ENCODE results near the gene NCOR2.

The NCOR2 gene

DNA sequence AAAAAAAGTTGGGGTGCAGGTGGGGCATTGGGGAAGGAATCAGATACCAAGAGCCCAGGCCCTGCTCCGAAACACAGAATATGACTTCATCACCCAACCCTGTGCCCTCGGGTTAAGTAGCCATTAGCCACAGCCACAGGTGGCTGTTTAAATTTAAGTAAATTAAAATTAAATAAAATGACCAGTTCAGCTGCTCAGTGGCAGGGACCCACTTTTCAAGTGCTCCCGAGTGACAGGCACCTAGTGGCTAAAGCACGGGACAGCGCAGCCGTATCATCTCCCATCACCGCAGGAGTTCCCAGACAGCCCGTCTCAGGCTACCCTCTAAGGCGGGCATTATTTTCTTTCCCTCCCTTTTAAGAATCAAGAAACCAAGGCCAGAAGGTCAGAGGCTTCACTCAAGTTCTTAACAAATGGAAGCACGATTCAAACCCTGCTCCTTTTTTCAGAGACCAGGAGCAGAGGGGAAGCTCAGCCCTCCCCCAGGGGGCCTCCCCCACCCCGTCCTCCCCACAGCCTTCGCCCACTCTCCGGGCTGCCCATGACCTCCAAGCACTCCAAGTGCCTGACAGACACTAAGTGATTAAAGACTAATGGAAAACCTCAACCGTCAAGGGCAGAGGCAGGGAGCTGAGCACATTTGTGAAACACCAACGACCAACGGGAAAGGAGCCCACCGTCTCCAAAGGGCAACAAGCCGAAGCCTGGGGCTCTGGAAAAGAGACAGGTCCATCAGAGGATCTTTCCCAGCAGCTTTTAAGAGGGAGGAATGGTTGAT is 5.2 kb downstream of the NCOR2 start:
- TF ChIP-seq OSR1 (CRISPR knock-in tag; IDR thresholded peaks at IDR 0.05) (no peak), ESRRG (CRISPR knock-in tag; IDR thresholded peaks at IDR 0.05) (no peak)
- no peak for ATAC-seq

DNA sequence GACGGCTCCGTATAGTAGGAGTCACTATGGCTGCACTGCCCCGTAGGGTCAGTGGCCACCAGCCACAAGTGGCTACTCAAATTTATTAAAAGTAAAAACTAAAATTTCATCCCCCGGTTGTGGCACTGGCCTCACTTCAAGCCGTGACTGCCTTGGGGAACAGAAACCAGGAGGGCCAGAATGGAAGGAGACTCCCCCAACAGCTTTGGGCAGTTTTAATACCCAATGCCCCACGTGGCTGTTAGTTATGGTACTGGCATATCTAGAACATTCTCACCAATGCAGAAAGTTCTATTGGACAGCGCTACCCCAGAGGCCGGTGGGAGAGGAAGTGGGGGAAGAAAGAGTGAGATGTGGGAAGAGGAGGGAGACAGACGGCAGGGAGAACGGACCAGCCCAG is 6.2 kb downstream of the NCOR2 start:
- no peak for ATAC-seq
- TF ChIP-seq ZFP30 (CRISPR knock-in tag; IDR thresholded peaks at IDR 0.05) (no peak), ZC3H10 (CRISPR knock-in tag; IDR thresholded peaks at IDR 0.05) (no peak), OSR1 (CRISPR knock-in tag; IDR thresholded peaks at IDR 0.05) (no peak), PPARA (CRISPR knock-in tag; IDR thresholded peaks at IDR 0.05; ENCODE audit: borderline replicate concordance) (no peak), ISL1 (CRISPR knock-in tag; IDR thresholded peaks at IDR 0.05) (no peak), ARNTL (CRISPR knock-in tag; IDR thresholded peaks at IDR 0.05; ENCODE audit: borderline replicate concordance, low read depth) (no peak), TOX (CRISPR knock-in tag; IDR thresholded peaks at IDR 0.05; ENCODE audit: borderline replicate concordance) (no peak), ZNF8 (CRISPR knock-in tag; IDR thresholded peaks at IDR 0.05) (no peak), BACH2 (CRISPR knock-in tag; IDR thresholded peaks at IDR 0.05; ENCODE audit: borderline replicate concordance) (no peak), GLIS3 (CRISPR knock-in tag; IDR thresholded peaks at IDR 0.05) (no peak)
- TF ChIP-seq, protein P1, sequence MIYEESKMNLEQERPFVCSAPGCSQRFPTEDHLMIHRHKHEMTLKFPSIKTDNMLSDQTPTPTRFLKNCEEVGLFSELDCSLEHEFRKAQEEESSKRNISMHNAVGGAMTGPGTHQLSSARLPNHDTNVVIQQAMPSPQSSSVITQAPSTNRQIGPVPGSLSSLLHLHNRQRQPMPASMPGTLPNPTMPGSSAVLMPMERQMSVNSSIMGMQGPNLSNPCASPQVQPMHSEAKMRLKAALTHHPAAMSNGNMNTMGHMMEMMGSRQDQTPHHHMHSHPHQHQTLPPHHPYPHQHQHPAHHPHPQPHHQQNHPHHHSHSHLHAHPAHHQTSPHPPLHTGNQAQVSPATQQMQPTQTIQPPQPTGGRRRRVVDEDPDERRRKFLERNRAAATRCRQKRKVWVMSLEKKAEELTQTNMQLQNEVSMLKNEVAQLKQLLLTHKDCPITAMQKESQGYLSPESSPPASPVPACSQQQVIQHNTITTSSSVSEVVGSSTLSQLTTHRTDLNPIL (CRISPR knock-in tag; IDR thresholded peaks at IDR 0.05; ENCODE audit: low read depth): no peak
- TF ChIP-seq, protein P2, sequence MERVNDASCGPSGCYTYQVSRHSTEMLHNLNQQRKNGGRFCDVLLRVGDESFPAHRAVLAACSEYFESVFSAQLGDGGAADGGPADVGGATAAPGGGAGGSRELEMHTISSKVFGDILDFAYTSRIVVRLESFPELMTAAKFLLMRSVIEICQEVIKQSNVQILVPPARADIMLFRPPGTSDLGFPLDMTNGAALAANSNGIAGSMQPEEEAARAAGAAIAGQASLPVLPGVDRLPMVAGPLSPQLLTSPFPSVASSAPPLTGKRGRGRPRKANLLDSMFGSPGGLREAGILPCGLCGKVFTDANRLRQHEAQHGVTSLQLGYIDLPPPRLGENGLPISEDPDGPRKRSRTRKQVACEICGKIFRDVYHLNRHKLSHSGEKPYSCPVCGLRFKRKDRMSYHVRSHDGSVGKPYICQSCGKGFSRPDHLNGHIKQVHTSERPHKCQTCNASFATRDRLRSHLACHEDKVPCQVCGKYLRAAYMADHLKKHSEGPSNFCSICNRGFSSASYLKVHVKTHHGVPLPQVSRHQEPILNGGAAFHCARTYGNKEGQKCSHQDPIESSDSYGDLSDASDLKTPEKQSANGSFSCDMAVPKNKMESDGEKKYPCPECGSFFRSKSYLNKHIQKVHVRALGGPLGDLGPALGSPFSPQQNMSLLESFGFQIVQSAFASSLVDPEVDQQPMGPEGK (CRISPR knock-in tag; IDR thresholded peaks at IDR 0.05; ENCODE audit: borderline replicate concordance): no peak
- TF ChIP-seq, protein P3, sequence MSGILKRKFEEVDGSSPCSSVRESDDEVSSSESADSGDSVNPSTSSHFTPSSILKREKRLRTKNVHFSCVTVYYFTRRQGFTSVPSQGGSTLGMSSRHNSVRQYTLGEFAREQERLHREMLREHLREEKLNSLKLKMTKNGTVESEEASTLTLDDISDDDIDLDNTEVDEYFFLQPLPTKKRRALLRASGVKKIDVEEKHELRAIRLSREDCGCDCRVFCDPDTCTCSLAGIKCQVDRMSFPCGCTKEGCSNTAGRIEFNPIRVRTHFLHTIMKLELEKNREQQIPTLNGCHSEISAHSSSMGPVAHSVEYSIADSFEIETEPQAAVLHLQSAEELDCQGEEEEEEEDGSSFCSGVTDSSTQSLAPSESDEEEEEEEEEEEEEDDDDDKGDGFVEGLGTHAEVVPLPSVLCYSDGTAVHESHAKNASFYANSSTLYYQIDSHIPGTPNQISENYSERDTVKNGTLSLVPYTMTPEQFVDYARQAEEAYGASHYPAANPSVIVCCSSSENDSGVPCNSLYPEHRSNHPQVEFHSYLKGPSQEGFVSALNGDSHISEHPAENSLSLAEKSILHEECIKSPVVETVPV (CRISPR knock-in tag; IDR thresholded peaks at IDR 0.05): no peak
- TF ChIP-seq, protein P4, sequence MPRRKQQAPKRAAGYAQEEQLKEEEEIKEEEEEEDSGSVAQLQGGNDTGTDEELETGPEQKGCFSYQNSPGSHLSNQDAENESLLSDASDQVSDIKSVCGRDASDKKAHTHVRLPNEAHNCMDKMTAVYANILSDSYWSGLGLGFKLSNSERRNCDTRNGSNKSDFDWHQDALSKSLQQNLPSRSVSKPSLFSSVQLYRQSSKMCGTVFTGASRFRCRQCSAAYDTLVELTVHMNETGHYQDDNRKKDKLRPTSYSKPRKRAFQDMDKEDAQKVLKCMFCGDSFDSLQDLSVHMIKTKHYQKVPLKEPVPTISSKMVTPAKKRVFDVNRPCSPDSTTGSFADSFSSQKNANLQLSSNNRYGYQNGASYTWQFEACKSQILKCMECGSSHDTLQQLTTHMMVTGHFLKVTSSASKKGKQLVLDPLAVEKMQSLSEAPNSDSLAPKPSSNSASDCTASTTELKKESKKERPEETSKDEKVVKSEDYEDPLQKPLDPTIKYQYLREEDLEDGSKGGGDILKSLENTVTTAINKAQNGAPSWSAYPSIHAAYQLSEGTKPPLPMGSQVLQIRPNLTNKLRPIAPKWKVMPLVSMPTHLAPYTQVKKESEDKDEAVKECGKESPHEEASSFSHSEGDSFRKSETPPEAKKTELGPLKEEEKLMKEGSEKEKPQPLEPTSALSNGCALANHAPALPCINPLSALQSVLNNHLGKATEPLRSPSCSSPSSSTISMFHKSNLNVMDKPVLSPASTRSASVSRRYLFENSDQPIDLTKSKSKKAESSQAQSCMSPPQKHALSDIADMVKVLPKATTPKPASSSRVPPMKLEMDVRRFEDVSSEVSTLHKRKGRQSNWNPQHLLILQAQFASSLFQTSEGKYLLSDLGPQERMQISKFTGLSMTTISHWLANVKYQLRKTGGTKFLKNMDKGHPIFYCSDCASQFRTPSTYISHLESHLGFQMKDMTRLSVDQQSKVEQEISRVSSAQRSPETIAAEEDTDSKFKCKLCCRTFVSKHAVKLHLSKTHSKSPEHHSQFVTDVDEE (CRISPR knock-in tag; IDR thresholded peaks at IDR 0.05): no peak
- TF ChIP-seq, protein P5, sequence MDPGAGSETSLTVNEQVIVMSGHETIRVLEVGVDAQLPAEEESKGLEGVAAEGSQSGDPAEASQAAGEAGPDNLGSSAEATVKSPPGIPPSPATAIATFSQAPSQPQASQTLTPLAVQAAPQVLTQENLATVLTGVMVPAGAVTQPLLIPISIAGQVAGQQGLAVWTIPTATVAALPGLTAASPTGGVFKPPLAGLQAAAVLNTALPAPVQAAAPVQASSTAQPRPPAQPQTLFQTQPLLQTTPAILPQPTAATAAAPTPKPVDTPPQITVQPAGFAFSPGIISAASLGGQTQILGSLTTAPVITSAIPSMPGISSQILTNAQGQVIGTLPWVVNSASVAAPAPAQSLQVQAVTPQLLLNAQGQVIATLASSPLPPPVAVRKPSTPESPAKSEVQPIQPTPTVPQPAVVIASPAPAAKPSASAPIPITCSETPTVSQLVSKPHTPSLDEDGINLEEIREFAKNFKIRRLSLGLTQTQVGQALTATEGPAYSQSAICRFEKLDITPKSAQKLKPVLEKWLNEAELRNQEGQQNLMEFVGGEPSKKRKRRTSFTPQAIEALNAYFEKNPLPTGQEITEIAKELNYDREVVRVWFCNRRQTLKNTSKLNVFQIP (CRISPR knock-in tag; IDR thresholded peaks at IDR 0.05; ENCODE audit: borderline replicate concordance, low read depth): no peak

DNA sequence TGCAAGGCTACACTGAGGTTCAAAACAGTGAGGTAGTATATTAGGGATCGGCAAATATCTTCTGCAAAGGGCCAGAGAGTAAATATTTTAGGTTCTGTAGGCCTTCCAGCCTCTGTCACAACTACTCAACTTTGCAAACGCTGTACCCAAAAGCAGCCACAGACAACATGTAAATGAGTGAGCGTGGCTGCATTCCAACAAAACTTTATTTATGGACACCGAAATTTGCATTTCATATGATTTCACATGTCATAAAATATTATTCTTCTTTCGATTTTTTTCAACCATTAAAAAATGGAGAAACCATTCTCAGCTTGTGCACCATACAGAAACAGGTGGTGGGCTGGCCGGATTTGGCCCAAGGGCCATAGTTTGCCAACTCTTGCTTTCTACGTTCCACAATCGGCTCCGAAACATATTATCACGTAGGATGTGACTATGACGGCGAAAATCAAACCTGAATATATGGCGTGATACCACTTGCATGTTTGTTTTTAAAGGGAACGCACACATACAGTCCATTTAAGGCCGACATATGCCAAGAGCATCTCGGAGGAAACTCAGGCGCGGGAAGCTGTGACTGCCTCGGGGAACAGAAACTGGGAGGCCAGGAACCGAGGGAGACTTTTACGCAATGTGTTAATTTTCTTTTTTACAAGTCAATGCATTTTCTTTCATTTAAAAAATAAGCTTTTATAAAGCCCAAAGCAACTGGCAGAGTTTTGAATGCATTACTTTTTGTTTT is 7.1 kb downstream of the NCOR2 start:
- no peak for ATAC-seq
- no peak for TF ChIP-seq GLIS3 (CRISPR knock-in tag; IDR thresholded peaks at IDR 0.05)
- TF ChIP-seq, protein P5 (CRISPR knock-in tag; IDR thresholded peaks at IDR 0.05; ENCODE audit: borderline replicate concordance, low read depth): no peak
- TF ChIP-seq BACH2 (CRISPR knock-in tag; IDR thresholded peaks at IDR 0.05; ENCODE audit: borderline replicate concordance): no peak
- TF ChIP-seq, protein P2 (CRISPR knock-in tag; IDR thresholded peaks at IDR 0.05; ENCODE audit: borderline replicate concordance): no peak
- no peak for TF ChIP-seq SNAI2 (CRISPR knock-in tag; IDR thresholded peaks at IDR 0.05)
- TF ChIP-seq ZFP3 (CRISPR knock-in tag; IDR thresholded peaks at IDR 0.05): no peak
- TF ChIP-seq, protein P4 (CRISPR knock-in tag; IDR thresholded peaks at IDR 0.05): no peak
- TF ChIP-seq TOX (CRISPR knock-in tag; IDR thresholded peaks at IDR 0.05; ENCODE audit: borderline replicate concordance): no peak
